HG03442 (cell line): ENCODE measurements around the gene QDPR.
"Not testable (repeated sequence)": the region's sequence is repeated elsewhere in the genome, so short reads cannot be mapped to it uniquely, and the experiment has no call there.

Experiments
- ATAC-seq: cut with Tn5 transposase; IDR thresholded peaks from one replicate; pipeline ENCODE4 v1.9.1; 2021; ENCODE audit warnings: mild to moderate bottlenecking, moderate library complexity; ENCODE audit not compliant: unreplicated experiment

The QDPR gene

DNA sequence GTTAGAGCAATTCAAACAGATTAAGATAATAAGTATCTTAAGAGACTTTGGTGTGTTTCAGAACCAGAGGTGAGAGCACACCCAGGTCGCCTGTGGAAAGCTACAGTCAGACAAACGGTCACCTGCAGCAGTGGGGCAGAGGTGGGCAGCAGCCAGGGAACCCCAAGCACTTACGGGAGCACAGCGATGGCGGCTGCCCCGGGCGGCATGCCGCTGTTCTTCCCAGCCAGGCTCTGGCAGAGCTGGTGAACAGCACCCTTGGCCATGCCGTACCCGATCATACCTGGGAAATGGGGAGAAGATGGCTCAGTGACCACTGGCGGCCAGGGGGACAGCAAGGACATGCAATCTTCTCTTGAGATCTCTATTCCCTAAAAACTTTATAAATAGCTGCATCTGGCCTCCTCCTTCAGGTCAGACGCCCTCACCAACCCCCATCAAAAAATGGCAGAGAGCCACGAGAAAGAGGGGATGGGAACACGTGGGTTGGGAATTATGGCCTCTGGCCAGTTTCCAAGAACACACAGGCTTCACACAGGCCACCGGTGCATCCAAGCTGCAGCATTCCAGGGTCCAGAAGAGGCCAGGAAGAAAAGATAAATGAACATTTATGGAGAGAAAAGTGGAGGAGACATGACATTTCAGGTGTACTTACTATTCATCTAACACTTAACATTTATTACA is 19.7 kb downstream of the QDPR start:
- no peak for ATAC-seq

DNA sequence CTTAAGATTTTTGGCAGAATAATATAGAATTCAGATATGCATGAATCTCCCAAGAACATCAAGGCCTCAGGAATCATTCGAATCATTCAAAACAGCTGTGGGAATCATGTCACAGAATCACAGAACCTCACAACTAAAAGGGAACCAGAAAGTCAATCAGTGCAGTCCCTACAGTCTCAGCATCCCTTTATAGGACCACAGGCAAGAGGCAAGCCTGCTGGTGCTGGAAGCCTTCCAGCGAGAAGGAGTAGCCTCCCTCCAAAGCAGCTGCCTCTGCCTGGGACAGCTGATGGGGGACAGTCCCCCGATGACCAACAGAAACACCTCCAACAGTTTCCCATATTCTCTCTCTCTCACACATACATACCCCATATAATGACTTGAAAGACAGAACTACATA is 20.7 kb downstream of the QDPR start:
- ATAC-seq, result no peak

GRCh38 chr4:17490575-17491059 is 21.3 kb downstream of the QDPR start:
- ATAC-seq, result no peak

- no peak for ATAC-seq
Observed at GRCh38 chr4:17489721-17490120, 22.2 kb downstream of the QDPR start.

DNA sequence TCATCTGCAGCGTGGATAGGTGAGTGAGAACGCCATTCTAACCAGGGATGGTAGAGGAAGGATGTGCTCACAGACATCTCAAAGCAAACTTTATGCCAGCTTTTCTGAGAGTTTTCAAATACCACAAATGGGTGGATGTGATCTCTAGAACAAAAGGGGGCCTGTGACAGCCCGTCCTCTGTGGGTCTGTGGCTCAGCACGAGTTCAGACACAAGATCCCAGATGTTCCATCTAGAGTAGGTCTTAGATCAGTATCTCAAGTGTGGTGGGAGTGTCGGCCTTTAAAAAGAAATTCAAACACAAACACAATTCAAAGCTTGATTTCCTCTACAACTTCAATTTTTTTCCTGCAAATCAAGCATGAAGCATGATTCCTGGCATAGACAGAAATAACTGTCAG is 22.8 kb downstream of the QDPR start:
- no peak for ATAC-seq

GRCh38 chr4:17482716-17483115 is 29.2 kb downstream of the QDPR start:
- ATAC-seq, result no peak

- ATAC-seq, result no peak
Observed at GRCh38 chr4:17480955-17481354, 30.9 kb downstream of the QDPR start.

DNA sequence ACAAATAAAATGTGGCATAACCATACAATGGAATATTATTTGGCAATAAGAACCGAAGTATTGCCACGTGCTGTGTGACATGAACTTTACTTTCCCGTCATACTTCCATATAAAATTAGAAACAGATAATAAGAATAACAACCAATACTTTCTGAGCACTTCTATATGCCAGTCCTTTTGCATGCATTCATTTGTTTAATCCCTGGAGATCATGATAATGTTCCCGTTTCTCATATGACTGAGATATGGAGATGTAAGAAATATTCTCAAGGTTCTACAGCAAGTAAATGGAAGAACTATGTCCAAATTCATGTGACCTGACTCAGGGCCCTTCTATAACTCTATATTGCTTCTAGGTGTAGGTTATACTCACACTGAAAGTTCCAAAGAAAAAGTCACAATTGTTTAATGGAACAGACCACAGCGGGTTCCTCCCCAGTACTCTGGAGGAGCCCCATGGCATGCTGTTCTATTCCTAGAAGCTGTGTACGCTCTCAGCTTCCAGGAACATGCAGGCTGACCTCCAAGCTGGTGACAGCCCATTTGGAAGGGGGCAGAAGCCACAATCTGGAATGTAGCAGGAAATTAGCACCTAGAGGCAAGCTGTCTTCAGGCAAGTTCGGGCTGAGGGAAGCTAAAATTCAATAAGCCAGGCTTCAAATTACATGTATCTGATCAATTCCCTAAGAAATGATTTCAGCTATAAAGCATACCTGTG is 31.5 kb downstream of the QDPR start:
- ATAC-seq, result no peak

DNA sequence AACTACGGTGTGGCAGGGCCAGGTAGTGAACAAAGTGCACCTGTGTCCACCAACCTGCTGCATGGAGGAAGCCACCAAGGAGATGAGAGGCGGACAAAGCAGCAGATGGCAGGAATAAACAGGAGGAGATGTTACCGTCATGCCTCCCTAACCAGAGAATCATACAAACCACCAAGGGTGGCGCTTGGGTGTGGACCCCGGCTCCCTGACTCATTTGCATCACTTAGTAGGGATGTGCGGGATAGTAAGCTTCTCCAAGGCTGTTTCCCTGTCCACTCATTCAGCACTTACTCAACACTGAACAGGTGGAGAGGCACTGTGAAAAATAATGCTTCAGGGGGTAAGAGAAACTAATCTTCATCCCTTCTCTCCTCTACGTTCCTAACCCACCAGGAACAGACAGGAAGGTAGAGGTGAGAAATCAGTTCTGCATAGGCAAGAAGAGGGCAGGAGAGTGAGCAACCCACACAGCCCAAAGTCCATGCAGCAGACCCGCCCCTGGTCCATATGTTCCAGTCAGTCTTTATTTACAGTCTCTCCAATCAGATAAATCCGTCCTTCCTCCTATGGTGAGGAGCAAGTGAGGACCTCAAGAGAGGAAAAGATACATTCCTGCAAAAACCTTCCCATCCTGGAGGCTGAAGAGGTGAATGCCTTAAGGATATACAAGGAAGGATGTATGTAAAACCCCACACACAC is 34.0 kb downstream of the QDPR start:
- ATAC-seq, result no peak

DNA sequence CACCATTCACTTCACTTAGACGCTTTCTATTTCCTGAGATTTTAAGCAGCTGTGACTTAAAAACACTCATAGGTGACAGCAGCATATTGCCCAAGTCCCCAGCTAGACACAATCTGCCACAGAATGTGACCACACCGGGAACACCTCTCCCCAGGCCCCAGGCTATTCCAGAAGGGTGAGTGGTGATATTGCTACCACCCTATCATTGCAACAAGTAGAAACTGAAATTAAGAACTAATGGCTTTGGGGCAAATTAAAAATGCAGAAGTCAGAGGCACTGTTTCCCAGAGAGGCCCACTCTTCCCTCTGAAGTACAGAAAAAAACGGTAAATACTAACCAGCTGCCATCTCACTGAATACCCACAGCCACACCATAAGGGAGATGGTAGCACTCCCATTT is 35.0 kb downstream of the QDPR start:
- no peak for ATAC-seq

DNA sequence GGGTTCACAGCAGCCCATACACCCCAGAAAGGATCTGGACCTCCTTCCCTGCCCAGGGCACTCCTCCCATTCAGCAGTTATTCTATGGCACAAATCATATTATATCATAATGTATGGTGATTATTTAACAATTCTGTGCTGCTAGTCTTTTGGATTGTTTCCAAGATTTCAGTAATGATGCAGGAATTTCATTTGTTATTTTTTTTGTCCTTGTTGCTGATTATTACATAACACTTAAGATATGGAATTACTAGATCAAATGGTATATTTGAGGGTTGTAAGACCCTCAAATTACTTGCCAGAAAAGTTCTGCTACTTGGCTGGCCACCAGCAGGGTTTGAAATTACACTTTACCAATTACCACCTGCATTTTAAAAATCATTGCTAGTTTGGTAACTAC is 36.4 kb downstream of the QDPR start:
- no peak for ATAC-seq

GRCh38 chr4:17469931-17470674 is 41.8 kb downstream of the QDPR start:
- no peak for ATAC-seq

DNA sequence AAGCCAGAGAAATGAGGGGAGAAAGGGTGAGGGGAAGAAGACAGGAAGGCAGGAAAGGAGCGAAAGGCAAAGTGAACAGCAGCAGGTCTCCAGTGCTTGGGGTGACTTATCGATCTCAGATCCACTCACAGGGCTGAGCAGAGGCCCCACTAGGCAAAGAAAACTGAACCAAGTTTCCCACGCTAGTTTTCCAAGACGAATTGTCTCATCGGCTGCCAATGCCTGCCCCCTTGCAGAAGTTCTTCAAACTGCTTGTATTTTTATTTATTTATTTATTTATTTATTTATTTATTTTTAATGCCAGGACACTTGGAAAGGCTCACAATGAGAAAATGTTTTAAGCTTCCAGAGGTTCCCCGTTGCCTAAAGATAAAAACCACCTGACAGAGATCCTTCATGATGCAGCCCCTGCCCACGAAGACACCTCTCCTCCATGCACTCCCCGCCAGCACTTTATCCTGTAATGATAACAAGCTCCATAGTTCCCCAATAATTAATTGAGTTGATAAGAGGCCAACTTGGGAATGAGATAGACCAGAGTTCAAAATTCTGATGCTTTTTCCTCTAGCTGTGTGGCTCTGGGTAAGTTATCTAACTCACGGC is 43.2 kb downstream of the QDPR start:
- no peak for ATAC-seq

DNA sequence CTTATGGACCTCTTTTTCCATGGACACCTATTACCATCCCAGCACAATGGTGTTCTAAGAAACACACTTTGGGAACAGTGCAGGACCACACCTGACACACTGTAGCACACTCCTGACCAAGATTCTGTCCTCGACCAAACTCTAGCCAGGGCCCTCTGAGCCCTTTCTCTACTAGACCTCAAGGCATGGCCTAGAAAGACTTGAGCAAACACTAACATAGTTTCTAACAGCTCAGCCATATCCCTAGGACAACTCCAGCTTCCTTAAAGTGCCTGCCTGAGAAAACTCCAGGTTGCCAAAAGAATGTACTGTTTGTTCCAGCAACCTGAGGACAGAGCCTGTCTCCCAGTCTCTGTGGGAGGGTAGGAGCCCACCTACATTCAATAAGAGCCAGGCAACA is 48.3 kb downstream of the QDPR start:
- ATAC-seq, result no peak

- ATAC-seq, result no peak
Observed at GRCh38 chr4:17450269-17450804, 61.6 kb downstream of the QDPR start.

DNA sequence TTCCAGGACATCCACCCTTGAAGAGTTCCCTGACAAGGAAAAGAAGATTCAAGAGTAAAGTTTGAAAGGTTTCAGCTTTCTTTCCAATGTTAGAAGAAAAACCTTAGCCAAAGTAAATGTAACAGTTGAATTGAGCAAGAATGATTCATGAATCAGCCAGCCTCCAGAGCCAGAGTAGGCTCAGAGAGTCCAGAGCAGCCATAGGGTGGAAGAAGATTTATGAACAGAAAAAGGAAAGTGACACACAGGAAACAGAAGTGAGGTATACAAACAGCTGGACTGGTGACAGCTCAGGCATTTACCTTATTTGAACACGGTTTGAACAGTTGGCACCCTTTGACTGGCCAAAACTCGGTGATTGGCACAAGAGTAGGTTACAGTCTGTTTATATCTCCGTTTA is 63.2 kb downstream of the QDPR start:
- peak; percentile 44 for ATAC-seq

- ATAC-seq, result peak; percentile 94
Observed at GRCh38 chr4:17447675-17448298, 64.1 kb downstream of the QDPR start.

GRCh38 chr4:17447056-17447455 is 64.8 kb downstream of the QDPR start:
- no peak for ATAC-seq

- ATAC-seq, result not testable (repeated sequence)
Observed at GRCh38 chr4:17442477-17442876, 69.4 kb downstream of the QDPR start.

DNA sequence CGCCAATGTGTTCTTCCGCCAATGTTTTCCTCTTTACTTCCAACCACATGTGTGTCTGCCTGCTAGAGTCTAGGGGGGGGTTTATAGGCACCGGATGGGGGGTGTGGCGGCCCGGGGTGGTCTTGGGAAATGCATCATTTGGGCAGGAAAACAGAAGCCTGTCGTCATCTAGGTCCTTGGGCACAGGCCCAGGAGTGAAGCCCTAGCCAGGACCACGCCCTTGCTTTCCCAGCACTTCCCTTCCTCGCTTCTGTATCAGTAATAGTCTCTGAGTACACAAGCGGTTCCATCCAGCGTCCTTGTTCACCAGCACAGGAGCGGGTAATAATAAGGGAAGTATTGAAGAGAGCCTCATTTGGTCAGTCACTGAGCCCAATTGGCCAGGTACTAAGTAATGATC is 74.5 kb downstream of the QDPR start:
- no peak for ATAC-seq
